NB4 (cell line): Measurements from ENCODE around the gene EME1.
"Not testable (repeated sequence)": the region's sequence is repeated elsewhere in the genome, so short reads cannot be mapped to it uniquely, and the experiment has no call there.

Experiments
- CTCF ChIP-seq: IDR thresholded peaks from one replicate; pipeline ENCODE4 v1.5.1; 2012; ENCODE audit warnings: low read depth, low read length
- MYC ChIP-seq: IDR thresholded peaks from 2 replicates; pipeline ENCODE4 v1.6.1; 2011; ENCODE audit warnings: low read depth, low read length
- POLR2A ChIP-seq: IDR thresholded peaks from 2 replicates; pipeline ENCODE4 v1.6.1; 2011; ENCODE audit warnings: mild to moderate bottlenecking; ENCODE audit not compliant: insufficient read length; ENCODE audit errors: extremely low read depth

- not testable (repeated sequence) for TF ChIP-seq CTCF, POLR2A, MYC
Measured at GRCh38 chr17:50333291-50334057, 39.6 kb upstream of the EME1 start.
